NCI-H1105 (cell line): ENCODE data around the gene ABHD18.
"Not testable (repeated sequence)": the region's sequence is repeated elsewhere in the genome, so short reads cannot be mapped to it uniquely, and the experiment has no call there.

Experiments used
- DNase-seq: peaks from one replicate; lab custom pipeline; 2025; lab: John Stamatoyannopoulos, UW

Gene ABHD18

GRCh38 chr4:127965062-127965802, at the start of gene ABHD18, which contains the start of gene MFSD8:
TSS of gene ABHD18 (plus strand) at chr4:127965406. CDS start at chr4:127982956, 17,550 bp downstream.
TSS of gene MFSD8 (minus strand) at chr4:127965173. CDS start at chr4:127965133, 40 bp downstream.
- DNase-seq, result peak; percentile 89

- DNase-seq, result no peak
Observed at GRCh38 chr4:127916512-127916911, 48.7 kb upstream of the ABHD18 start.

DNA sequence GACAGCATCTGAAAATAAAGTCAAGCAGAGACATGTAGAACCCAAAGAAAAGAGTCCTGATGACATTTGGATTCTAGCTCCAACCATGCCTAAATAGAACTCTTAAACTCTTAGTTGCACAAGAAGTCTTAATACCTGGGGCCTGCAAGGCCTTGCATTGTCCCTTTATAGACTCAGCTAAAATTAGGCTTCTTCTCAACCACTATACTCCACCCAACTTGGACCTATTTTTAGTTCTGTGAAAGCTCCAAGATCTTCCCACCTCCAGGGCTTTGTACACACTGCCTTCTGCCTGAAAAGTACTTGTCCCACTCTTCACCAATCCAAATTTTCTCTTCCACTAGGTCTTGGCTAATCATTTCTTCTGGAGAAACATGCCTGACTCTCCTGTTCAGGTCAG, 48.1 kb upstream of the ABHD18 start:
- DNase-seq, result no peak

GRCh38 chr4:127920521-127920920, 44.7 kb upstream of the ABHD18 start:
- no peak for DNase-seq

- no peak for DNase-seq
Observed at GRCh38 chr4:127922226-127922625, 43.0 kb upstream of the ABHD18 start.

DNA sequence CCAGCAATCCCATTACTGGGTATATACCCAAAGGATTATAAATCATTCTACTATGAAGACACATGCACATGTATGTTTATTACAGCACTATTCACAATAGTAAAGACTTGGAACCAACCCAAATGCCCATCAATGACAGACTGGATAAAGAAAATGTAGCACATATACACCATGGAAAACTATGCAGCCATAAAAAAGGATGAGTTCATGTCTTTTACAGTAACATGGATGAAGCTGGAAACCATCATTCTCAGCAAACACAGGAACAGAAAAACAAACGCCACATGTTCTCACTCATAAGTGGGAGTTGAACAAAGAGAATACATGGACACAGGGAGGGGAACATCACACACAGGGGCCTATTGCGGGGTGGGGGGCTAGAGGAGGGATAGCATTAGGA, 39.5 kb upstream of the ABHD18 start:
- DNase-seq, result not testable (repeated sequence)

DNA sequence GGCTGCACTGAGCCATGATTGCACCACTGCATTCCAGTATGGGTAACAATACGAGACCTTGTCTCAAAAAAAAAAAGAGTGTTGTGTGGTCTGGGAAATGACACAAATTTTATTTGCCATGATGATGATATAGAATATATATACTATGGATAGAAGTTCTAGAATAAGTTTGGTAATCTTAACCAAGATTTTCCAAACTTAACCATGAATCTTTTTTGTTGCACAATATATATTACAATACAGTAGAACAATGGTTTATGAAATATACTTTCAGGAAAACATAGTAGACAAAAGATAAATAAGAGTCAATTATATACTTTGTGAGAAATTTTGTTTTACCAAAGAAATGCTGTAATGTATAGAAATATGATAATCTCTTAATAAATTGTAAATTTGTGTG, 35.0 kb upstream of the ABHD18 start:
- no peak for DNase-seq

DNA sequence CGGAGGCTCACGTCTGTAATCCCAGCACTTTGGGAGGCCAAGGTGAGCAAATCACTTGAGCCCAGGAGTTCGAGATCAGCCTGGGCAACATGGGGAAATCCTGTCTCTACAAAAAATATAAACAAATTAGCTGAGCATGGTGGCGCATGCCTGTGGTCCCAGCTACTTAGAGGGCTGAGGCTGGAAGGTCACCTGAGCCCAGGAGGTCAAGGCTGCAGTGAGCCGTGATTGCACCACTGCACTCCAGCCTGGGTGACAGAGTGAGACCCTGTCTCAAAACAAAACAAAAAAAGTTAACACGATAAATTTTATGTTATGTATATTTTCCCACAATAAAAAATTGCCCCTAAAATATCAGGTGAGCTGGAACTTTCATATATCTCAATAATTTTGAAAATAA, 33.4 kb upstream of the ABHD18 start:
- not testable (repeated sequence) for DNase-seq

- DNase-seq, result no peak
Observed at GRCh38 chr4:127936974-127937373, 28.2 kb upstream of the ABHD18 start.

DNA sequence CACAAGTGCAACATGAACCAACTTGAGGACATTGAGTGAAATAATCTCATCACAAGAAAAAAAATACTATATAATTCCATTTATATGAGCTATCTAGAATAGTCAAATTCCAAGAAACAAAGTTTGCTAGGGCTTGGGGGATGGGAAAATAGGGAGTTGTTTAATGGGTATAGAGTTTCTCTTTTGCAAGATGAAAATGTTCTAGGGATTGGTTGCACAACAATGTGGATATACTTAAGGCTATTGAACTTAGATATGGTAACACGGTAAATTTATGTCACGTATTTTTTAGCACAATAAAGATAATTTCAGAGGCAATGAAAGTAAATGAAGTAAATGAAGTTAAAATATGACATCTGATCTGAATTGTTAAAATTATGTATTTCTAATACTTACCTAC, 8.1 kb upstream of the ABHD18 start:
- no peak for DNase-seq

DNA sequence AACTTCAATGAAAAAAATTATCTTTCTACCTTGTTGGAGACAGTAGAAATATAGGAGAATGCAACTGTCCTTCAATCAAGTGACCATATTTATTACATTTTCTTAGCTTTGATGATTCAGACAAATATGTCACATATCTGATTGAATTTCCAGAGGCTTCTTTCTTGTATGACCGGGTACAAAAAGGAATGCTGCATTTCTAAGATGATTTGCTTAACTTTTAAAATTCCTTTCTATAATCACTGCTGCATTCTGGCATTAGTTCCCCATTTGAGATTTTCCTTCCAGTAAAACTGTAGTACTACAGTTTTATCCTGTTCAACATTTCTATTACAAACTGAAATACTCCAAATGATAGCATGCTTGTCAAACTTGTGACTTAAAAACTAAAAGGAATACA, 5.4 kb upstream of the ABHD18 start:
- DNase-seq, result no peak

DNA sequence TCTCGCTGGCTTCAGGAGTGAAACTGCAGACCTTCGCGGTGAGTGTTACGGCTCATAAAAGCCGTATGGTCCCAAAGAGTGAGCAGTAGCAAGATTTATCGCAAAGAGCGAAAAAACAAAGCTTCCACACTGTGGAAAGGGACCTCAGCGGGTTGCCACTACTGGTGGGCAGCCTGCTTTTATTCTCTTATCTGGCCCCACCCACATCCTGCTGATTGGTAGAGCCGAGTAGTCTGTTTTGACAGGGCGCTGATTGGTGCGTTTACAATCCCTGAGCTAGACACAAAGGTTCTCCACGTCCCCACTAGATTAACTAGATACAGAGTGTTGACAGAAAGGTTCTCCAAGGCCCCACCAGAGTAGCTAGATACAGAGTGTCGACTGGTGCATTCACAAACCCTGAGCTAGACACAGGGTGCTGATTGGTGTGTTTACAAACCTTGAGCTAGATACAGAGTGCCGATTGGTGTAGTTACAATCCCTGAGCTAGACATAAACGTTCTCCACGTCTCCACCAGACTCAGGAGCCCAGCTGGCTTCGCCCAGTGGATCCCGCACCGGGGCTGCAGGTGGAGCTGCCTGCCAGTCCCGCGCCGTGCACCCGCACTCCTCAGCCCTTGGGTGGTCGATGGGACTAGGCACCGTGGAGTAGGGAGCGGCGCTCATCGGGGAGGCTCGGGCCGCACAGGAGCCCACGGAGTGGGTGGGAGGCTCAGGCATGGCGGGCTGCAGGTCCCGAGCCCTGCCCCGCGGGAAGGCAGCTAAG, 1.4 kb upstream of the ABHD18 start:
- not testable (repeated sequence) for DNase-seq

DNA sequence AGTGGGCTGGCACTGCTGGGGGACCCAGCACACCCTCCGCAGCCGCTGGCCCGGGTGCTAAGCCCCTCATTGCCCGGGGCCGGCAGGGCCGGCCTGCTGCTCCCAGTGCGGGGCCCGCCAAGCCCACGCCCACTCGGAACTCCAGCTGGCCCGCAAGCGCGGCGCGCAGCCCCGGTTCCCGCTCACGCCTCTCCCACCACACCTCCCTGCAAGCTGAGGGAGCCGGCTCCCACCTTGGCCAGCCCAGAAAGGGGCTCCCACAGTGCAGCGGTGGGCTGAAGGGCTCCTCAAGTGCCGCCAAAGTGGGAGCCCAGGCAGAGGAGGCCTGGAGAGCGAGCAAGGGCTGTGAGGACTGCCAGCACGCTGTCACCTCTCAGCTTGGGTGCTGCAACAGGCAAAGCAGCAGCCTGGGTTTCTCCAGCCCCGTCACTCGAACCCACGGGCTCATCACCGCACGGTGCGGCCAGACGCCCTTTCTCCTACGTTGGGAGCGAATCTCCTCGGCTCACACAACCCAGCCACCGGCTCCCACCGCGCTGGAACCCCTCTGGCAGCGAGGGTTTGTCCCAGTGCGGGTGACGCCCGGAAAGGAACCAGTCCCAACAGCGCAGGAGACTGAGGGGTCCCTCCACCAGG, 662 bp upstream of the ABHD18 start:
- DNase-seq, result not testable (repeated sequence)

DNA sequence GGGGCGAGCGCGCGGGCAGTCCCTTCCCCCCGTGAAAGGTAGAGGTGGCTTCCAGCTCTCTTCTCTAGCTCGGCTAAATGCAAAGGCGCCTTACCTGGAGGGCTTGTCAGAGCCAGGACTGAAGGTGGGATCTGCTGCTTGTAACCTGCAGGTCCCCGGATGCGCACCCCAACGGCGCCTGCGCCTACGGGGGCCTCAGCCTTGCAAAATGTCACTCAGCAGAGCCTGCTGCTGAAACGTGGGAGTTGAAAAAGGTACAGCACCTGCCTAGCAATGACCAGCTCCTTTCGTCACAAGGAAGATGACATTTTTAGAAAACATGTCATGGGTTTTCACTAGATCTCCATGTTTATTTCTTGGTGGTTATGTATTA, 583 bp downstream of the ABHD18 start:
- peak; percentile 54 for DNase-seq

DNA sequence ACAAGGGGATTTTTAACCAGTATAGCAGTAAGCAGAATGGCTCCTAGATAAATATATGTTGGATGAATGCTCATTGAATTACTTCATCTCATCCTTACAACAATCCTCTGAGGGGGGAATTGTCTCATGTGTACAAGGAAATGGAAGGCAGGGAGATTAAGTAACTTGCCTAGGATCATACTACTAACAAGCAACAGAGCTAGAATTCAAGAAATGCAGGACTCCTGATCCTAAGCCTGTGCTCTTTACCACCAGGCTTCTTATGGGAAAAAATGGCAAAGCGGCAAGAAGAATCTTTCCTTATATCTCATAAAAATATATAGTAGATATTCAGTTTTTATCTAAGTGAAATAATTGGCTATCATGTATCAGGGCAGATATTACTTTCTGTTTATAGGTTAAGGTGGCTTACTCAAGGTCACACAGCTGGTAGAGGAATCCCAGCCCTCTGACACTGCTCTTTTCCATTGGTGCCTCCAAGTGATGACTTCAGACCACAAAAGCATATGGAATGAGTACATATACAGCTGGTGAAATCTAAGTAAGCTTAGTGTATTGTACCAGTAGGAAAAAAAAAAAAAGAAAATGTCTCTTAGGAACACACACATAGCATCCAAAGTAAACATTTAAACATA, 2.1 kb downstream of the ABHD18 start:
- no peak for DNase-seq

DNA sequence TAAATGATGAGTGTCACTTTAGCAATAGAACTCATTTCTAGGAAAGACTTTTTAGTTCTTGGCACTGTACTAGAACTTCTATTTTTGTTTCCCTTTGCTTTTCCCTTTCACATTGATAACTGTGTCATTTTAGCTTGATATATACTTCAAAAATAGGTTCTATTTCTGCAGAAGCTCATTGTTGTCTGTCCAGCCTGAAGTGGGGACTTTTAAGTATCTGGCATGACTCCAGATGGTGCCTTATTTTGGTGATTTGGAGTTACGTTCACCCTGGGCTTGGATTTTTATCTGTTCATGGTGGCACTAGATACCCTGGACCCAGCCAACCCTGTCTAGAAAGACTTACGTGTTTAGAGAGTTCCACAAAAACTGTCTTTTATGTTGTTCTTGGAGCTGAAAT, 3.4 kb downstream of the ABHD18 start:
- DNase-seq, result no peak

DNA sequence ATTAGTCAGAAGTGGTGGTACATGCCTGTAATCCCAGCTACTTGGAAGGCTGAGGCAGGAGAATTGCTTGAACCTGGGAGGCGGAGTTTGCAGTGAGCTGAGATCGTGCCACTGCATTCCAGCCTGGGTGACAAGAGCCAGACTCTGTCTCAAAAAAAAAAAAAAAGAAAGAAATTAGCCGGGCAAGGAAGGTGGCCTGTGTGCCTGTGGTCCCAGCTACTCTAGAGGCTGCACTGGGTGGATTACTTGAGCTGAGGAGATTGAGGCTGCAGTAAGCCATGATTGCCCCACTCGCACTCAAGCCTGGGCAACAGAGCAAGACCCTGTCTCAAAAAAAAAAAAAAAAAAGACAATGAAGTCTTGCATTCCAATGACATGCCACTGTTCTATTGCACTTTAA, 5.7 kb downstream of the ABHD18 start:
- DNase-seq, result not testable (repeated sequence)

DNA sequence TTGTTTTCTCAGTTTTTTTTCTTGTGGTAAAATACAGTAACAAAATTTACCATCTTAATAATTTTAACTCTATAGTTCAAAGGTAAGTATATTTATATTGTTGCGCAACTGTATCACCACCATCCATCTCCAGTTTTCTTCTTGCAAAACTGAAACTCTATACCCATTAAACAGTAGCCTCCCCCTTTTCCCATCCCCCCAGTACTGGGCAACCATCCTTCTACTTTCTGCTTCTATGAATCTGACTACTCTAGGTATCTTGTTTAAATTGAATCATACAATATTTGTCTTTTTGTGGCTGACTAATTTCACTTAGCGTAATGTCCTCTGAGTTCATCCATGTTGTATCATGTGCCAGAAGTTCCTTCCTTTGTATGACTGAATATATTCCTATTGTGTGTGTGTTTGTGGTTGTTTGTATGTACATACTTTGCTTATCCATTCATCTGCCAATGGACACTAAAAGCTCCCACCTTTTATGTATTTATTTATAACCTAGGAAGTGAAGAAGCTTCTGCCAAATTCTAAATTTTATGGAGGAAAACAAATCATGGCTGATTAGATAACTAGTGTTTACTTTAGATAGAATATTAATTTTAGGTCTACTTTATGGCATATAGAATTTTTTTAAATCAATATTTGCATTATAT, 10.0 kb downstream of the ABHD18 start:
- no peak for DNase-seq

- DNase-seq, result no peak
Observed at GRCh38 chr4:127978930-127979329, 13.7 kb downstream of the ABHD18 start.

GRCh38 chr4:127982445-127982844, 17.2 kb downstream of the ABHD18 start:
- no peak for DNase-seq

DNA sequence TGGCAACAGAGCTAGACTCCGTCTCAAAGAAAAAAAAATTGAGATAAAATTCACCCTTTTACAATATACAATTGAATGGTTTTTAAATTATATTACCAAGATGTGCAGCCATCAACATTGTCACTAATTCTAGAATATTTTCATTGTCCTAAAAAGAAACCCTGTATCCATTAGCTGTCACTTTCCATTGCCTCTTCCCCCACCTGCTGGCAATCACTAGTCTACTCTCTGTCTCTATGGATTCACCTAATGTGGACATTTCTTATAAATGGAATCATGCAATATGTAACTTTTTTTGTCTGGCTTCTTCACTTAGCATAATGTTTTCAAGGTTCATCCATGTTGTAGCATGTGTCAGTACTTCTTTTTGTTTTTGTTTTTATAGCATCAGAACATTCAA, 20.8 kb downstream of the ABHD18 start:
- no peak for DNase-seq

DNA sequence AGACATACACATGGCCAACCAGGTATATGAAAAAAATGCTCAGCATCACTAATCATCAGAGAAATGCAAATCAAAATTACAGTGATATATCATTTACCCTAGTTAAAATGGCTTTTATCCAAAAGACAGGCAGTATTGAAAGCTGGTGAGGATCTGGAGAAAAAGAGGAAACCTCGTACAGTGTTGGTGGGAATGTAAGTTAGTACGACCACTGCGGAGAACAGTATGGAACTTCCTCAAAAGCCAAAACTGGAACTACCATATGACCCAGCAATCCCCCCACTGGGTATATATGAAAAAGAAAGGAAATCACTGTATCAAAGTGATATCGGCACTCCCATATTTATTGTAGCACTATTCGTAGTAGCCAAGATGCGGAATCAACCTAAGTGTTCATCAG, 23.4 kb downstream of the ABHD18 start:
- no peak for DNase-seq
